Fibroblast of villous mesenchyme (primary cell): Measurements from ENCODE around the gene COX4I1. TPM values are rescaled to one million over a fixed set of nuclear protein-coding genes. Genes with fewer than 3 reads are reported as not detected.
"Not testable (repeated sequence)": the region's sequence is repeated elsewhere in the genome, so short reads cannot be mapped to it uniquely, and the experiment has no call there.

ENCODE experiments used
- DNase-seq: peaks from one replicate; pipeline ENCODE4 v3.0.0-alpha.2; 2010; ENCODE audit warnings: low read depth
- H3K4me3 ChIP-seq: 2 replicates; pipeline ENCODE4 v1.5.1; 2011; ENCODE audit warnings: low read depth, mild to moderate bottlenecking, low read length
- CTCF ChIP-seq: IDR thresholded peaks from 2 replicates; pipeline ENCODE4 v1.5.1; 2012; ENCODE audit warnings: low read depth, mild to moderate bottlenecking, low read length; ENCODE audit not compliant: insufficient read depth
- total RNA-seq: library from RNA; depleted of rRNA; stranded (reverse); fragments of >200 nt; gene quantifications from 2 replicates; pipeline ENCODE4 v1.2.3, GENCODE V29; 2012

Gene COX4I1
- total RNA-seq, 1 donor: 258 TPM

GRCh38 chr16:85798283-85798776 is 1.2 kb upstream of the COX4I1 start:
- peak; percentile 20 for DNase-seq
- no peak for TF ChIP-seq CTCF
- H3K4me3 ChIP-seq: peak overlapping the region; percentile 88

GRCh38 chr16:85798901-85799496 is 496 bp upstream of the COX4I1 start:
- DNase-seq: peak; percentile 35

GRCh38 chr16:85800321-85800669 is 800 bp downstream of the COX4I1 start:
- peak overlapping the region; percentile 88 for H3K4me3 ChIP-seq
- DNase-seq: no peak
- TF ChIP-seq CTCF: no peak

More at GRCh38 chr16:85798901-85799496, 496 bp upstream of the COX4I1 start:
- no peak for TF ChIP-seq CTCF
- peak overlapping the region; percentile 88 for H3K4me3 ChIP-seq

- no peak overlapping the region for H3K4me3 ChIP-seq
- no peak for TF ChIP-seq CTCF
- DNase-seq: no peak
Measured at GRCh38 chr16:85803570-85803969, 4.1 kb downstream of the COX4I1 start.

GRCh38 chr16:85805442-85806045 is 6.0 kb downstream of the COX4I1 start:
- TF ChIP-seq CTCF: no peak
- DNase-seq: no peak
- no peak overlapping the region for H3K4me3 ChIP-seq

- no peak for TF ChIP-seq CTCF
- H3K4me3 ChIP-seq: no peak overlapping the region
- no peak for DNase-seq
Measured at GRCh38 chr16:85806539-85806938, 7.0 kb downstream of the COX4I1 start.

- H3K4me3 ChIP-seq, DNase-seq: not testable (repeated sequence)
Measured at GRCh38 chr16:85807340-85807739, 7.8 kb downstream of the COX4I1 start.

- not testable (repeated sequence) for H3K4me3 ChIP-seq, DNase-seq
Measured at GRCh38 chr16:85808104-85808503, 8.6 kb downstream of the COX4I1 start.
